ENCODE data around the gene RPL18A. TPM values are rescaled to one million over a fixed set of nuclear protein-coding genes. Genes with fewer than 3 reads are reported as not detected.
A peak's percentile ranks its signal among the peaks of the same experiment; 100 is the strongest.

RPL18A gene
- total RNA-seq, 3 donors from 2014 or later = 1,368 to 1,650 (median 1,462) TPM

- ATAC-seq (no peak), DNase-seq (no peak)
- Histone ChIP-seq H3K9me3 (no peaks in the 10 kb centered on the region), H3K36me3 (ENCODE audit: low read depth) (peaks cover 5% of the 10 kb centered on the region), H3K4me3 (no peak overlapping the region), H3K4me1 (ENCODE audit: low read depth) (peaks cover 52% of the 10 kb centered on the region)
- intact Hi-C loops (cut with DNase I, micrococcal nuclease) = no loop called here
- no peak for TF ChIP-seq CTCF (IDR thresholded peaks at IDR 0.05)
Observed at GRCh38 chr19:17860993-17861360, 1.3 kb downstream of the RPL18A start.

GRCh38 chr19:17861542-17862402 is 2.1 kb downstream of the RPL18A start:
- no peak for TF ChIP-seq CTCF (IDR thresholded peaks at IDR 0.05)
- H3K36me3 ChIP-seq (ENCODE audit: low read depth) = peaks cover 5% of the 10 kb centered on the region
- H3K4me3 ChIP-seq = no peak overlapping the region
- no peak for ATAC-seq
- intact Hi-C loops (cut with DNase I, micrococcal nuclease) = no loop called here
- H3K4me1 ChIP-seq (ENCODE audit: low read depth) = peaks cover 54% of the 10 kb centered on the region
- DNase-seq = no peak
- H3K9me3 ChIP-seq = no peaks in the 10 kb centered on the region

GRCh38 chr19:17862711-17863519 is 3.2 kb downstream of the RPL18A start:
- H3K4me3 ChIP-seq = no peak overlapping the region
- intact Hi-C loops (cut with DNase I, micrococcal nuclease) = no loop called here
- H3K36me3 ChIP-seq (ENCODE audit: low read depth) = peaks cover 5% of the 10 kb centered on the region
- ATAC-seq (no peak), DNase-seq (peak in 1 of 3 donors; percentile 60)
- H3K4me1 ChIP-seq (ENCODE audit: low read depth) = peaks cover 54% of the 10 kb centered on the region
- H3K9me3 ChIP-seq = no peaks in the 10 kb centered on the region
- TF ChIP-seq CTCF (IDR thresholded peaks at IDR 0.05) = no peak

GRCh38 chr19:17863520-17864182 is 3.9 kb downstream of the RPL18A start:
- Histone ChIP-seq H3K36me3 (ENCODE audit: low read depth) (peaks cover 5% of the 10 kb centered on the region), H3K4me3 (no peak overlapping the region), H3K9me3 (no peaks in the 10 kb centered on the region), H3K4me1 (ENCODE audit: low read depth) (peaks cover 54% of the 10 kb centered on the region)
- intact Hi-C loops (cut with DNase I, micrococcal nuclease) = no loop called here
- ATAC-seq (no peak), DNase-seq (no peak)
- TF ChIP-seq CTCF (IDR thresholded peaks at IDR 0.05) = no peak

GRCh38 chr19:17865364-17866311 is 5.9 kb downstream of the RPL18A start:
- Histone ChIP-seq H3K9me3 (no peaks in the 10 kb centered on the region), H3K36me3 (ENCODE audit: low read depth) (peaks cover 5% of the 10 kb centered on the region), H3K4me1 (ENCODE audit: low read depth) (peaks cover 45% of the 10 kb centered on the region), H3K4me3 (no peak overlapping the region)
- peak; percentile 84 to 87 (median 87) for DNase-seq
- intact Hi-C loops (cut with DNase I, micrococcal nuclease) = no loop called here
- ATAC-seq = peak; percentile 91
- no peak for TF ChIP-seq CTCF (IDR thresholded peaks at IDR 0.05)

Data from mucosa of descending colon (tissue), 3 donors.